IMR-90 (cell line): ENCODE results near the gene GDF15.

Source experiments
- CHD1 ChIP-seq: IDR thresholded peaks from 2 replicates; pipeline ENCODE4 v1.6.1; 2012; ENCODE audit warnings: low read depth, low read length, improper control_type of control experiment
- CTCF ChIP-seq: conservative IDR thresholded peaks from 2 replicates; pipeline ENCODE4 v1.5.1; 2012; ENCODE audit warnings: mild to moderate bottlenecking, low read depth, low read length, improper control_type of control experiment
- MAZ ChIP-seq: IDR thresholded peaks from 2 replicates; pipeline ENCODE4 v1.6.1; 2012; ENCODE audit warnings: low read depth, mild to moderate bottlenecking, low read length, improper control_type of control experiment, moderate library complexity, borderline replicate concordance
- POLR2A ChIP-seq: IDR thresholded peaks from 2 replicates; pipeline ENCODE4 v1.6.1; 2012; ENCODE audit warnings: mild to moderate bottlenecking, low read depth, low read length
- RCOR1 ChIP-seq: IDR thresholded peaks from 2 replicates; pipeline ENCODE4 v1.6.1; 2012; ENCODE audit warnings: mild to moderate bottlenecking, low read length, improper control_type of control experiment; ENCODE audit not compliant: insufficient replicate concordance

- TF ChIP-seq CTCF (no peak), CHD1 (no peak), POLR2A (no peak), RCOR1 (no peak), MAZ (peak; percentile 54; the same call in 1 of the 2 replicates)
These were observed 50.9 kb downstream of the GDF15 start for GRCh38 chr19:18436671-18437490.
